GM12878 (cell line): Measurements from ENCODE around the gene KRTAP3-2.

Source experiments
- CREM ChIP-seq: IDR thresholded peaks from 2 replicates; pipeline ENCODE4 v1.6.1; 2014; ENCODE audit warnings: antibody characterized with exemption, low read depth
- EP300 ChIP-seq, 2 experiments: fragments of 150-350 bp in 1 of 2; IDR thresholded peaks; 2 replicates each; pipeline ENCODE4 v1.6.1; 2011 to 2012; ENCODE audit warnings: low read depth in 2 of 2, low read length in 2 of 2, borderline replicate concordance in 1 of 2, improper control_type of control experiment in 1 of 2, inconsistent platforms in 1 of 2; ENCODE audit not compliant: control insufficient read depth in 1 of 2
- EZH2 ChIP-seq: IDR thresholded peaks from 2 replicates; pipeline ENCODE4 v1.6.1; 2012; ENCODE audit warnings: low read depth, mild to moderate bottlenecking, control low read depth, inconsistent platforms, low read length, borderline replicate concordance; ENCODE audit not compliant: control insufficient read depth
- NR2C1 ChIP-seq: fragments of 450-650 bp; IDR thresholded peaks from 2 replicates; pipeline ENCODE4 v1.6.1; 2017; ENCODE audit warnings: antibody characterized with exemption, mild to moderate bottlenecking, moderate library complexity
- TF ChIP-seq, protein P1 (sequence below), 3 experiments: IDR thresholded peaks in 2 of 3; conservative IDR thresholded peaks in 1 of 3; 2 replicates each; pipeline ENCODE4 v1.5.1; 2011; ENCODE audit warnings: low read depth in 3 of 3, low read length in 3 of 3, mild to moderate bottlenecking in 3 of 3, control low read depth in 2 of 3, moderate library complexity in 2 of 3, inconsistent platforms in 1 of 3, mixed read lengths in 1 of 3; ENCODE audit not compliant: control insufficient read depth in 2 of 3, insufficient read depth in 1 of 3; ENCODE audit errors: extremely low read depth in 1 of 3
- TF ChIP-seq, protein P2 (sequence below): fragments of 450-650 bp; IDR thresholded peaks from 2 replicates; pipeline ENCODE4 v1.6.1; 2016; ENCODE audit warnings: mild to moderate bottlenecking

- TF ChIP-seq, protein P1, sequence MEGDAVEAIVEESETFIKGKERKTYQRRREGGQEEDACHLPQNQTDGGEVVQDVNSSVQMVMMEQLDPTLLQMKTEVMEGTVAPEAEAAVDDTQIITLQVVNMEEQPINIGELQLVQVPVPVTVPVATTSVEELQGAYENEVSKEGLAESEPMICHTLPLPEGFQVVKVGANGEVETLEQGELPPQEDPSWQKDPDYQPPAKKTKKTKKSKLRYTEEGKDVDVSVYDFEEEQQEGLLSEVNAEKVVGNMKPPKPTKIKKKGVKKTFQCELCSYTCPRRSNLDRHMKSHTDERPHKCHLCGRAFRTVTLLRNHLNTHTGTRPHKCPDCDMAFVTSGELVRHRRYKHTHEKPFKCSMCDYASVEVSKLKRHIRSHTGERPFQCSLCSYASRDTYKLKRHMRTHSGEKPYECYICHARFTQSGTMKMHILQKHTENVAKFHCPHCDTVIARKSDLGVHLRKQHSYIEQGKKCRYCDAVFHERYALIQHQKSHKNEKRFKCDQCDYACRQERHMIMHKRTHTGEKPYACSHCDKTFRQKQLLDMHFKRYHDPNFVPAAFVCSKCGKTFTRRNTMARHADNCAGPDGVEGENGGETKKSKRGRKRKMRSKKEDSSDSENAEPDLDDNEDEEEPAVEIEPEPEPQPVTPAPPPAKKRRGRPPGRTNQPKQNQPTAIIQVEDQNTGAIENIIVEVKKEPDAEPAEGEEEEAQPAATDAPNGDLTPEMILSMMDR (IDR thresholded peaks at IDR 0.05 in 2 of 3, conservative IDR thresholded peaks at IDR 0.05 in 1 of 3; ENCODE audit: control insufficient read depth in 2 of 3, extremely low read depth in 1 of 3, insufficient read depth in 1 of 3, low read depth in 3 of 3, low read length in 3 of 3) = no peak
- TF ChIP-seq, protein P2, sequence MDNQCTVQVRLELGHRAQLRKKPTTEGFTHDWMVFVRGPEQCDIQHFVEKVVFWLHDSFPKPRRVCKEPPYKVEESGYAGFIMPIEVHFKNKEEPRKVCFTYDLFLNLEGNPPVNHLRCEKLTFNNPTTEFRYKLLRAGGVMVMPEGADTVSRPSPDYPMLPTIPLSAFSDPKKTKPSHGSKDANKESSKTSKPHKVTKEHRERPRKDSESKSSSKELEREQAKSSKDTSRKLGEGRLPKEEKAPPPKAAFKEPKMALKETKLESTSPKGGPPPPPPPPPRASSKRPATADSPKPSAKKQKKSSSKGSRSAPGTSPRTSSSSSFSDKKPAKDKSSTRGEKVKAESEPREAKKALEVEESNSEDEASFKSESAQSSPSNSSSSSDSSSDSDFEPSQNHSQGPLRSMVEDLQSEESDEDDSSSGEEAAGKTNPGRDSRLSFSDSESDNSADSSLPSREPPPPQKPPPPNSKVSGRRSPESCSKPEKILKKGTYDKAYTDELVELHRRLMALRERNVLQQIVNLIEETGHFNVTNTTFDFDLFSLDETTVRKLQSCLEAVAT = no peak
- TF ChIP-seq NR2C1 (no peak), CREM (no peak), EZH2 (no peak), EP300 (IDR thresholded peaks at IDR 0.05; ENCODE audit: borderline replicate concordance in 1 of 2, control insufficient read depth in 1 of 2, low read depth in 2 of 2, low read length in 2 of 2) (no peak)
Measured at GRCh38 chr17:41024697-41025096, 25.0 kb upstream of the KRTAP3-2 start.
